Keratinocyte (primary cell): ENCODE results near the gene NCLN.

Experiments
- EZH2 ChIP-seq: IDR thresholded peaks from one replicate; pipeline ENCODE4 v1.6.1; 2012; ENCODE audit warnings: inconsistent platforms, mild to moderate bottlenecking, low read length, moderate library complexity
- TF ChIP-seq, protein P1 (sequence below), 3 experiments: IDR thresholded peaks in 1 of 3; conservative IDR thresholded peaks in 1 of 3; optimal IDR thresholded peaks in 1 of 3; 2 replicates in 2 of 3; 3 replicates in 1 of 3; pipeline versions ENCODE3 to v1.5.1; 2011; ENCODE audit warnings: low read length in 3 of 3, mild to moderate bottlenecking in 3 of 3, moderate library complexity in 2 of 3, control low read depth in 1 of 3, inconsistent platforms in 1 of 3; ENCODE audit not compliant: insufficient read depth in 2 of 3; ENCODE audit errors: extremely low read depth in 1 of 3

DNA sequence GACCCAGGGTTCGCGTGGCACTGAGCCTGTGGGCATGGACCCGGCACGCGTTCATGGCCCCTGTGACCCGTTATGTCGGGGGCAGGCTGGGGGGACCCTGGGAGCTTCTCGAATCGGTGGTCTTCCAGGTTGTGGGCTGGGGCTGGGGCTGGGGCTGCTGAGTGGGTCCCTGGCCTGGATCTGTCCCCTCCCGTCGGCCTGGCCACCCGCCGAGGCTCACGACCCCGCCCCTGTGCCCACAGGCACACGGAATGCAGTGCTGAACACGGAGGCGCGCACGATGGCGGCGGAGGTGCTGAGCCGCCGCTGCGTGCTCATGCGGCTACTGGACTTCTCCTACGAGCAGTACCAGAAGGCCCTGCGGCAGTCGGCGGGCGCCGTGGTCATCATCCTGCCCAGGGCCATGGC, 6.5 kb downstream of the NCLN start:
- TF ChIP-seq, protein P1, sequence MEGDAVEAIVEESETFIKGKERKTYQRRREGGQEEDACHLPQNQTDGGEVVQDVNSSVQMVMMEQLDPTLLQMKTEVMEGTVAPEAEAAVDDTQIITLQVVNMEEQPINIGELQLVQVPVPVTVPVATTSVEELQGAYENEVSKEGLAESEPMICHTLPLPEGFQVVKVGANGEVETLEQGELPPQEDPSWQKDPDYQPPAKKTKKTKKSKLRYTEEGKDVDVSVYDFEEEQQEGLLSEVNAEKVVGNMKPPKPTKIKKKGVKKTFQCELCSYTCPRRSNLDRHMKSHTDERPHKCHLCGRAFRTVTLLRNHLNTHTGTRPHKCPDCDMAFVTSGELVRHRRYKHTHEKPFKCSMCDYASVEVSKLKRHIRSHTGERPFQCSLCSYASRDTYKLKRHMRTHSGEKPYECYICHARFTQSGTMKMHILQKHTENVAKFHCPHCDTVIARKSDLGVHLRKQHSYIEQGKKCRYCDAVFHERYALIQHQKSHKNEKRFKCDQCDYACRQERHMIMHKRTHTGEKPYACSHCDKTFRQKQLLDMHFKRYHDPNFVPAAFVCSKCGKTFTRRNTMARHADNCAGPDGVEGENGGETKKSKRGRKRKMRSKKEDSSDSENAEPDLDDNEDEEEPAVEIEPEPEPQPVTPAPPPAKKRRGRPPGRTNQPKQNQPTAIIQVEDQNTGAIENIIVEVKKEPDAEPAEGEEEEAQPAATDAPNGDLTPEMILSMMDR (optimal IDR thresholded peaks at IDR 0.05 in 1 of 3, IDR thresholded peaks at IDR 0.05 in 1 of 3, conservative IDR thresholded peaks at IDR 0.05 in 1 of 3; ENCODE audit: extremely low read depth in 1 of 3, insufficient read depth in 2 of 3, low read length in 3 of 3) = no peak
- no peak for TF ChIP-seq EZH2
